Activated CD4-positive, alpha-beta T cell treated with anti-CD3 and anti-CD28 coated beads, Interleukin-2, amount 10 ng/mL, durations not matched to agents 7 days and 5 days (primary cell): ENCODE measurements around the gene PARK7. TPM values are rescaled to one million over a fixed set of nuclear protein-coding genes. Genes with fewer than 3 reads are reported as not detected.
"Not testable (repeated sequence)": the region's sequence is repeated elsewhere in the genome, so short reads cannot be mapped to it uniquely, and the experiment has no call there.

Experiments used
- CTCF ChIA-PET: fragments of 350-600 bp; sonication (Branson Sonifier 250); formaldehyde crosslinking; loops from one replicate; lab custom pipeline; 2021; ENCODE audit warnings: antibody characterized with exemption; lab: Charles Lee
- POLR2A ChIA-PET: fragments of 350-600 bp; sonication (Branson Sonifier 250); formaldehyde crosslinking; loops from one replicate; lab custom pipeline; 2021; ENCODE audit warnings: antibody characterized with exemption; lab: Charles Lee
- DNase-seq: peaks from one replicate; pipeline ENCODE4 v3.0.0-alpha.2; 2020
- H3K27ac Mint-ChIP-seq: one replicate; pipeline ENCODE4 v1.8.0; 2021; ENCODE audit warnings: mild to moderate bottlenecking, moderate library complexity, mixed read lengths
- H3K27me3 Mint-ChIP-seq: one replicate; pipeline ENCODE4 v1.8.0; 2021; ENCODE audit warnings: mixed read lengths
- H3K36me3 Mint-ChIP-seq: one replicate; pipeline ENCODE4 v1.8.0; 2021; ENCODE audit warnings: low read depth, mixed read lengths
- H3K4me1 Mint-ChIP-seq: one replicate; pipeline ENCODE4 v1.8.0; 2021; ENCODE audit warnings: mixed read lengths
- H3K4me3 Mint-ChIP-seq: one replicate; pipeline ENCODE4 v1.8.0; 2021; ENCODE audit warnings: mild to moderate bottlenecking, moderate library complexity, mixed read lengths
- H3K9me3 Mint-ChIP-seq: one replicate; pipeline ENCODE4 v1.8.0; 2021; ENCODE audit warnings: mixed read lengths
- total RNA-seq, 2 experiments: library from RNA; stranded (reverse); gene quantifications; one replicate each; pipeline ENCODE4 v1.2.3, GENCODE V29; 2021

Gene PARK7
- 100 to 1,000 TPM; 226 to 232 TPM for total RNA-seq

GRCh38 chr1:7961216-7962013, at the start of gene PARK7:
Gene PARK7 (plus strand): TSS chr1:7961711. CDS start chr1:7962786, 1,075 bp downstream.
- peak; percentile 99 for DNase-seq
- ChIA-PET POLR2A (no interaction called here), CTCF (interaction anchor here (0.7 to 1.0 kb wide), 2 partner anchors 12 to 14 kb away, joined by 3 read pairs; no protein-coding TSS in a partner anchor)
- Mint-ChIP-seq H3K4me3 (peak within 1 kb of the TSS; percentile 96), H3K9me3 (no peaks in the 10 kb centered on the region), H3K27ac (peak within 1 kb of the TSS; percentile 99), H3K36me3 (peaks cover 36% of the 10 kb centered on the region), H3K27me3 (no peaks in the 10 kb centered on the region), H3K4me1 (peaks cover 61% of the 10 kb centered on the region)

DNA sequence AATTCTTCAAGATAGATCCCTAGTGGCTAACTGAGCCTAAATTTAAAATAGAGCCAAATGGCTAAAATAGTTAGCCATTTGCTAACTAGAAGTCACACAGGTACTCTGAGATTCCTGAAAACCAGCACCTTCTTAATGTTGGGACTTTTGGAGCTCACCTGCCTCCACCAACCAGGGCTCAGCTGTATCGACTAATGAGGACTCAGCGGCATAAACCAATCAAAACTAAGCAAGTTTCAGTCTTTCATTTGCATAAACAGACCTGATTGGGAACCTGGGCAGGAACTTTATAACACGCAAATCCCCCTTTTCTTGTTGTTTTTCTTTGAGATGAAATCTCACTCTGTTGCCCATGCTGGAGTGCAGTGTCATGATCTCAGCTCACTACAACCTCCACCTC, 49.4 kb upstream of the PARK7 start:
- no peak for DNase-seq
- Mint-ChIP-seq H3K36me3 (no peaks in the 10 kb centered on the region), H3K4me3 (no peak overlapping the region), H3K27me3 (no peaks in the 10 kb centered on the region), H3K9me3 (no peaks in the 10 kb centered on the region), H3K4me1 (peaks cover 8% of the 10 kb centered on the region), H3K27ac (no peak overlapping the region)
- ChIA-PET CTCF (no interaction called here), POLR2A (no interaction called here)

GRCh38 chr1:7912743-7913557, 48.6 kb upstream of the PARK7 start:
- Mint-ChIP-seq H3K9me3 (no peaks in the 10 kb centered on the region), H3K27me3 (no peaks in the 10 kb centered on the region), H3K4me1 (peaks cover 8% of the 10 kb centered on the region), H3K4me3 (peak overlapping the region; percentile 16), H3K27ac (no peak overlapping the region), H3K36me3 (no peaks in the 10 kb centered on the region)
- no peak for DNase-seq
- POLR2A ChIA-PET: no interaction called here
- CTCF ChIA-PET: interaction anchor here (0.8 to 1.3 kb wide), 2 partner anchors 9 to 13 kb away, joined by 3 read pairs; no protein-coding TSS in a partner anchor

- no peaks in the 10 kb centered on the region for H3K27me3 Mint-ChIP-seq
- no peaks in the 10 kb centered on the region for H3K36me3 Mint-ChIP-seq
- CTCF ChIA-PET: interaction anchor here (0.5 to 1.0 kb wide), 2 partner anchors 12 to 105 kb away, joined by 3 to 6 read pairs; no protein-coding TSS in a partner anchor
- DNase-seq: no peak
- H3K4me1 Mint-ChIP-seq: peaks cover 12% of the 10 kb centered on the region
- no peak overlapping the region for H3K27ac Mint-ChIP-seq
- POLR2A ChIA-PET: no interaction called here
- no peaks in the 10 kb centered on the region for H3K9me3 Mint-ChIP-seq
- no peak overlapping the region for H3K4me3 Mint-ChIP-seq
These were observed 45.5 kb upstream of the PARK7 start for GRCh38 chr1:7915826-7916500.

DNA sequence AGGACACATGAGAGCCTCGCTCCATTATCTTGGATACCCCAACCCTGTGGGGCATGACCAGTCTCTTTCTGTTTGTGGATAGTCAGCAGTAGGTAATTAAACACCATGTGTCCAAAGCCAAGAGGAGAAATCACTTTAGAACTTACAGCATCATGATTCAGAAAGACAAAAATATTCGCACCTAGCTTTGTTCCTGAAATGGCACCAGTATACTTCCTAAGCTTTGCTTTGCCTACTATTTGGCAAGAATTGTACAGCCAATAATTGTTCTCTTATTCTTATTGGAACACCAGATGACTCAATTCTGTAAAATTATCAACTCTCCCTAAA, 45.0 kb upstream of the PARK7 start:
- no peak overlapping the region for H3K27ac Mint-ChIP-seq
- ChIA-PET POLR2A (no interaction called here), CTCF (interaction anchor here (0.5 to 1.0 kb wide), 2 partner anchors 11 to 106 kb away, joined by 3 to 6 read pairs; no protein-coding TSS in a partner anchor)
- H3K36me3 Mint-ChIP-seq: no peaks in the 10 kb centered on the region
- no peak overlapping the region for H3K4me3 Mint-ChIP-seq
- H3K27me3 Mint-ChIP-seq: no peaks in the 10 kb centered on the region
- no peaks in the 10 kb centered on the region for H3K9me3 Mint-ChIP-seq
- peaks cover 12% of the 10 kb centered on the region for H3K4me1 Mint-ChIP-seq
- no peak for DNase-seq

- H3K27me3 Mint-ChIP-seq, H3K36me3 Mint-ChIP-seq, H3K27ac Mint-ChIP-seq, H3K4me1 Mint-ChIP-seq, DNase-seq, H3K4me3 Mint-ChIP-seq, H3K9me3 Mint-ChIP-seq, POLR2A ChIA-PET: not testable (repeated sequence)
- CTCF ChIA-PET: interaction anchor here (1.3 kb wide), 1 partner anchor 18 kb away, joined by 3 read pairs; no protein-coding TSS in a partner anchor
These were observed 43.5 kb upstream of the PARK7 start for GRCh38 chr1:7917971-7918370.

GRCh38 chr1:7919880-7920279, 41.6 kb upstream of the PARK7 start:
- H3K4me3 Mint-ChIP-seq: no peak overlapping the region
- DNase-seq: no peak
- ChIA-PET POLR2A (no interaction called here), CTCF (no interaction called here)
- no peak overlapping the region for H3K27ac Mint-ChIP-seq
- H3K9me3 Mint-ChIP-seq: no peaks in the 10 kb centered on the region
- H3K36me3 Mint-ChIP-seq: no peaks in the 10 kb centered on the region
- peaks cover 5% of the 10 kb centered on the region for H3K4me1 Mint-ChIP-seq
- no peaks in the 10 kb centered on the region for H3K27me3 Mint-ChIP-seq

DNA sequence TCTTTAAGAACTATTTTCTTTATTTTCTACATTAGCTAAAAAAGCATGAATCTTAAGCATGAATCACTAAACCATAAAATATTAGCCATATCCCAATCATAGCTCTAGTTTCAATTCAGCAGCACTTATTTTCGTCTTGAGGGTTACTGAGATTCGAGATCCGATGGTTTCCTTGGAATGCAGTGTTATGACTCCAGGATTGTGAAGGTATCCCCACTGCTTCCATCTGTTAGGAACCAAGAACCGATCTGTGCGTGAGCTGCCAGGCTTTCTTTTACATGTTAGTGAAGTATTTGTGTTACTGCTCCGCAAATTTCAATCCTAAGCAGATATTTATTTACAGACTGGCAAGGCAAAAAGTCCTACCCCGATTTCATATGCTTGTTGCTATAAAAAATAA, 39.7 kb upstream of the PARK7 start:
- Mint-ChIP-seq H3K27me3 (no peaks in the 10 kb centered on the region), H3K4me1 (peaks cover 4% of the 10 kb centered on the region), H3K36me3 (no peaks in the 10 kb centered on the region), H3K9me3 (no peaks in the 10 kb centered on the region), H3K4me3 (no peak overlapping the region), H3K27ac (no peak overlapping the region)
- ChIA-PET POLR2A (no interaction called here), CTCF (no interaction called here)
- DNase-seq: no peak

DNA sequence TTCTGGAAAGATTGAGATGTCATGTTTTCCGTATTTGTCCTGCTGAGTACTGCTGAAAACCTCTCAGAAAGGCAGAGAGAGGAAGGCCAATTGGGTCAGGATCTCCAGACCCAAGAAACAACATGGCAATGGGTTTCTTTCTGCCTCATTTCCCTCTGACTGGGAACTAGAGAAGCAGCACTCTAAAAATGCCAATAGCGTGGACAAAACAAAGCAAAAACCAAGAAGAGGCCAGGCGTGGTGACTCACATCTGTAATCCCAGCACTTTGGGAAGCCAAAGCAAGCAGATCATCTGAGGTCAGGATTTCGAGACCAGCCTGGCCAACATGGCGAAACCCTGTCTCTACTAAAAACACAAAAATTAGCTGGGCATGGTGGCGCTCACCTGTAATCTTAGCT, 39.2 kb upstream of the PARK7 start:
- DNase-seq: no peak
- Mint-ChIP-seq H3K27ac (no peak overlapping the region), H3K4me3 (no peak overlapping the region), H3K27me3 (no peaks in the 10 kb centered on the region), H3K9me3 (no peaks in the 10 kb centered on the region), H3K36me3 (no peaks in the 10 kb centered on the region), H3K4me1 (peaks cover 4% of the 10 kb centered on the region)
- ChIA-PET CTCF (interaction anchor here (0.8 to 1.1 kb wide), 2 partner anchors 27 to 599 kb away, joined by 3 to 4 read pairs; no protein-coding TSS in a partner anchor), POLR2A (no interaction called here)

GRCh38 chr1:7927061-7927460, 34.5 kb upstream of the PARK7 start:
- DNase-seq, CTCF ChIA-PET, POLR2A ChIA-PET, H3K9me3 Mint-ChIP-seq, H3K27me3 Mint-ChIP-seq, H3K4me3 Mint-ChIP-seq, H3K36me3 Mint-ChIP-seq, H3K27ac Mint-ChIP-seq: not testable (repeated sequence)
- H3K4me1 Mint-ChIP-seq: peaks cover 22% of the 10 kb centered on the region

DNA sequence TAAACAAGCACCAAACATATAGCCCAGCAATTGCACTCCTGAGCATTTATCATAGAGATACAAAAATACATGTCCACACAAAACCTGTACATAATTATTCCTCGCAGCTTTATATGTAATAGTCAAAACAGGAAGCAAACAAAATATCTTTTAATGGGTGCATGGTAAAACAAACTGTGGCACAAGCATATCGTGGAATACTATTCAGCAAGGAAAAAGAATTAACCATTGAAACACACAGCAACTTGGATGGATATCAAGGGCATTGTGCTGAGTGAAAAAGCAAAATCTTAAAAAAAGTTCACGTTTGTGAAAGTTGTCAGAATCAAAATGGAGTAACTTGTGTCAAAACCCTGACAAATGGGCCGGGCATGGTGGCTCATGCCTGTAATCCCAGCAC, 33.3 kb upstream of the PARK7 start:
- H3K9me3 Mint-ChIP-seq: no peaks in the 10 kb centered on the region
- DNase-seq: no peak
- POLR2A ChIA-PET: no interaction called here
- no peaks in the 10 kb centered on the region for H3K27me3 Mint-ChIP-seq
- H3K36me3 Mint-ChIP-seq: no peaks in the 10 kb centered on the region
- H3K4me1 Mint-ChIP-seq: peaks cover 22% of the 10 kb centered on the region
- no peak overlapping the region for H3K27ac Mint-ChIP-seq
- CTCF ChIA-PET: interaction anchor here (0.7 kb wide), 1 partner anchor 12 kb away, joined by 6 read pairs; no protein-coding TSS in a partner anchor
- H3K4me3 Mint-ChIP-seq: no peak overlapping the region

GRCh38 chr1:7929637-7930036, 31.9 kb upstream of the PARK7 start:
- H3K4me3 Mint-ChIP-seq: no peak overlapping the region
- peak overlapping the region; percentile 59 for H3K27ac Mint-ChIP-seq
- H3K9me3 Mint-ChIP-seq: no peaks in the 10 kb centered on the region
- no peaks in the 10 kb centered on the region for H3K36me3 Mint-ChIP-seq
- DNase-seq: no peak
- no peaks in the 10 kb centered on the region for H3K27me3 Mint-ChIP-seq
- POLR2A ChIA-PET: no interaction called here
- CTCF ChIA-PET: no interaction called here
- peaks cover 22% of the 10 kb centered on the region for H3K4me1 Mint-ChIP-seq
